Stimulated activated CD4-positive, alpha-beta T cell treated with anti-CD3 and anti-CD28 coated beads, Interleukin-2, amount 100 ng/mL, for 48 hours (primary cell): Measurements from ENCODE around the gene PGRMC2.
"Not testable (repeated sequence)": the region's sequence is repeated elsewhere in the genome, so short reads cannot be mapped to it uniquely, and the experiment has no call there.

Experiments
- DNase-seq, 2 donors: peaks; one replicate each; pipeline ENCODE4 v3.0.0-alpha.2; 2020

PGRMC2 gene

GRCh38 chr4:128298146-128298758, 10.6 kb upstream of the PGRMC2 start:
- no peak for DNase-seq

GRCh38 chr4:128295255-128295654, 7.6 kb upstream of the PGRMC2 start:
- no peak for DNase-seq

- no peak for DNase-seq
These were observed 6.9 kb upstream of the PGRMC2 start for GRCh38 chr4:128294464-128294863.

- no peak for DNase-seq
These were observed 4.7 kb upstream of the PGRMC2 start for GRCh38 chr4:128292349-128292748.

GRCh38 chr4:128291096-128291495, 3.5 kb upstream of the PGRMC2 start:
- DNase-seq, result no peak

- no peak for DNase-seq
These were observed 2.9 kb upstream of the PGRMC2 start for GRCh38 chr4:128290526-128290925.

- no peak for DNase-seq
These were observed 2.0 kb upstream of the PGRMC2 start for GRCh38 chr4:128289523-128290158.

GRCh38 chr4:128288689-128289106, 1.1 kb upstream of the PGRMC2 start:
- no peak for DNase-seq

- peak; percentile 98 for DNase-seq
These were observed 467 bp upstream of the PGRMC2 start for GRCh38 chr4:128287871-128288688.

GRCh38 chr4:128286474-128287058, 1.0 kb downstream of the PGRMC2 start:
- DNase-seq, result peak in 1 of 2 donors; percentile 9

- no peak for DNase-seq
These were observed 2.3 kb downstream of the PGRMC2 start for GRCh38 chr4:128285085-128285997.

- DNase-seq, result no peak
These were observed 3.3 kb downstream of the PGRMC2 start for GRCh38 chr4:128284317-128284716.

- DNase-seq, result no peak
These were observed 4.5 kb downstream of the PGRMC2 start for GRCh38 chr4:128283071-128283470.

GRCh38 chr4:128282516-128282915, 5.1 kb downstream of the PGRMC2 start:
- DNase-seq, result no peak

- no peak for DNase-seq
These were observed 6.3 kb downstream of the PGRMC2 start for GRCh38 chr4:128281354-128281753.

GRCh38 chr4:128279624-128280225, 7.9 kb downstream of the PGRMC2 start:
- no peak for DNase-seq

GRCh38 chr4:128277856-128278255, 9.8 kb downstream of the PGRMC2 start:
- DNase-seq, result no peak

- no peak for DNase-seq
These were observed 12.3 kb downstream of the PGRMC2 start for GRCh38 chr4:128275346-128275745.

- DNase-seq, result no peak
These were observed 16.1 kb downstream of the PGRMC2 start for GRCh38 chr4:128271551-128271950.

- no peak for DNase-seq
These were observed 18.6 kb downstream of the PGRMC2 start for GRCh38 chr4:128268970-128269369.

- no peak for DNase-seq
These were observed 19.9 kb downstream of the PGRMC2 start for GRCh38 chr4:128267745-128268144.

- DNase-seq, result not testable (repeated sequence)
These were observed 20.4 kb downstream of the PGRMC2 start for GRCh38 chr4:128267171-128267570.
